ENCODE data around the gene GSPT1. TPM values are rescaled to one million over a fixed set of nuclear protein-coding genes. Genes with fewer than 3 reads are reported as not detected.

The GSPT1 gene
- polyA plus RNA-seq, 10 donors: 75.5 to 113 (median 88.2) TPM

Other genes with a start within 250 kb of the GSPT1 start
- 10 to 100 TPM; 19.6 to 30.6 (median 25.5) TPM for gene SNN, start 247.5 kb downstream of the GSPT1 start, polyA plus RNA-seq (ENCODE audit: insufficient read length in 10 of 10)
- gene TXNDC11, start 173.1 kb downstream of the GSPT1 start, polyA plus RNA-seq (ENCODE audit: insufficient read length in 10 of 10): 10 to 100 TPM; 16.8 to 24.6 (median 21.1) TPM
- gene ZC3H7A, start 118.7 kb downstream of the GSPT1 start, polyA plus RNA-seq (ENCODE audit: insufficient read length in 10 of 10): 10 to 100 TPM; 31.6 to 73.4 (median 46.3) TPM
- 100 to 1,000 TPM; 264 to 377 (median 306) TPM for gene RSL1D1, start 64.4 kb downstream of the GSPT1 start, polyA plus RNA-seq (ENCODE audit: insufficient read length in 10 of 10)
- 1 to 10 TPM in 9 of 10 donors, under 1 TPM in 1; 0.19 to 5.8 (median 3.1) TPM for gene NPIPB2, start 26.1 kb upstream of the GSPT1 start, polyA plus RNA-seq (ENCODE audit: insufficient read length in 10 of 10)
- gene TNFRSF17, start 49.3 kb upstream of the GSPT1 start, polyA plus RNA-seq (ENCODE audit: insufficient read length in 10 of 10): under 1 TPM in 2 of 10 donors, not detected in 8; 0.23 to 0.32 TPM
- 10 to 100 TPM in 1 of 10 donors, 1 to 10 TPM in 9; 6.5 to 10.2 (median 8.4) TPM for gene SNX29, start 60.8 kb upstream of the GSPT1 start, polyA plus RNA-seq (ENCODE audit: insufficient read length in 10 of 10)